GM19099 (cell line): ENCODE data around the gene MSI2.

ENCODE experiments used
- POLR2A ChIP-seq: IDR thresholded peaks from 3 replicates; pipeline ENCODE4 v1.6.1; 2011; ENCODE audit warnings: low read depth; ENCODE audit not compliant: insufficient read length; ENCODE audit errors: extremely low read depth

Gene MSI2

DNA sequence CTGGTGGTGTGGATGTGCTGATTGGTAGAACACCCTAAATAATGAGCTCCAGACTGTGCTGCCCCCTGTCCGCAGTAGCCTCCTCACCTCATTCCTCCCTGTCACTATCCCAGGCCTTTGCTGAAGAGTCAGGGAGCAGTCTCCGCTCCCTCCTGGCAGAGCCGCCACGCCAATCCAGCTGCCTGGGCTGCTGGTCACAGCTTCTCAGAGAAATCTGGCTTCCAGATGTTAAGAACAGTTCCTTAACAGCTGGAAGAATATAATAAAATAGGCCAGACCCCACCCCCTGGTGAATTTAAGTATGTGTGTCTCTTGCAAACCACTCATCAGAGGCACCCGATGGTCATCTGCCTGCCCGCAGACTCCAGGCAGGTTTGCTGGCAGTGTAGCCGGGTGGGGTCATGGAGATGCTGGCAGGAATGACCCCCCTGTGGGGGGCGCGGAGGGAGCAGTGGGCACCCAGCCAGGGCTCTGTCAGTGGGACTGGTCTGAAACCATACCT, 327.8 kb downstream of the MSI2 start:
- TF ChIP-seq POLR2A, result no peak

DNA sequence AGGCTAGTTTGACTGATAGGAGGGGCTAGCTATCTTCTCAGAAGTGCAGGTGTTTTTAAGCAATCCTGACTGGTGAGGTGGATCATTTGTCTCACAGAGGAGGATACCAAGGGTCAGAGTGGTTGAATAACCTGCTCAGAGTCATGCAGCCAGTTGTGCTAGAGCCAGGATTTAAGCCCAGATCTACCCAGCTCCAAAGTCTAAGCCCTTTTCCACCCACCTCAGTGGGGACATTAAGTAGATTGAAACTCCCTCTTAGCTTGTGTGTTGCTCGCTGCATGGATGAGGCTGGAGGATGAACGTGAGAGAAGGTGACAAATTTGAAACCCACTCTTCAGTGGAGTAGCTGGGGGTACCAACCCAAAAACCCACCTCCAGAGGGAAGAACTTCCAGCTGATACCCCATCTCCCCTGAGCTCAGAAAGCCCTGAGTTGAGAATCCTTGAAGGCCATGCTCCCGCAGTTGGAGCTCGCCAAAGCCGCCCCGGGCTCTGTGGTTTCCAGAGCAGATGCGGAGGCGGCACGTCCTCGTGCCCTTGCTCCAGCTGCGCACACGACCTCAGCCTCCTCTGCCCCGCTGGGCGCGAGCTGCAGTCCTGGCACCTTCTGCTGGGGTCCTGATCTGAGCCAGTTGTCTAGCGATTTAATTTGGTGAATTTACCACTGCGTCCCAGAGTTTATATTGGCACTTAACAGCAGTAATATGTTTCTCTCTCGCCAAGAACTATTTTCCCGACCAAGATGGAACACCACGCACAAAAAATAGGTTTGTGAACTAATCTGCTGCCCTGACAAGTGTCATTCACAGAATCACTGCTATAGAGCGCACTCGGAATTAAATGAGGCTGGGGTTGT, 329.2 kb downstream of the MSI2 start:
- TF ChIP-seq POLR2A, result no peak

GRCh38 chr17:57586196-57586740, 329.9 kb downstream of the MSI2 start:
- TF ChIP-seq POLR2A, result no peak

- no peak for TF ChIP-seq POLR2A
Measured at GRCh38 chr17:57586742-57587141, 330.4 kb downstream of the MSI2 start.

- no peak for TF ChIP-seq POLR2A
Measured at GRCh38 chr17:57587193-57587969, 331.1 kb downstream of the MSI2 start.

- TF ChIP-seq POLR2A, result no peak
Measured at GRCh38 chr17:57588086-57588485, 331.8 kb downstream of the MSI2 start.

- TF ChIP-seq POLR2A, result no peak
Measured at GRCh38 chr17:57589151-57590034, 333.1 kb downstream of the MSI2 start.

DNA sequence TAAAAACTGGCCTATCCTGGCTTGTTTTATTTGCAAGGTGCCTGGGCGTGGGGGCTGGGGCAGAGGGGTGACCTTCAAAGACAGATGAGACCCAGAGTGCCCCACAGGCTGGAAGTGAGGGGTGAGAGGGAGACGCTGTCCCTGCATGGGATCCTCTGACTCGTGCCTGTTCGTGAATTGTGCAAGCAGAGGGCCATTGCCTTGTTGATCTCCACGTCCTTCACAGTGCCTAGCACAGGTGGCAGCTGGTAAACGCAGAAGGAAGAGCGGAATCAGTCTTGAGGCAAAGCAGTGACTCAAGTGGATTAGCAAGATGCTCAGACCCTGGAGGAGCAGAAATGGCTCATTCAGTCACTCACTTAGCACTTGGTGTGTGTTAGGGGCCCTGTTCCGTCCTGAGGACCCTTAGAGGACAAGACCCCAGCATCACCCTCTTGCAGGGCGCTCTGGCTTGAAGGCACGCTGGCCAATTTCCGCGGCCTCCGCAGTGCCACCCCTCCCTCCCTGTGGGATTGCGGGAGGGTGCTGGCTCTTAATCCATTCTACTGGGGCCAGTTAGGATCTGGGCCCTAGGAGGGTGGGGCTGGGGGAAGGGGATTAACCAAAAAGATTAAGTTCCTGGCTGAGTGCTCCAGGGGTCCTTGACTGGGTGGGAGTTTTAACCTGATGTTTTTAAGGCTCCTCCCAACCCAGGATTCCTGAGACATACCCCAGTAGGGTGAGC, 337.6 kb downstream of the MSI2 start:
- no peak for TF ChIP-seq POLR2A

GRCh38 chr17:57594767-57595166, 338.4 kb downstream of the MSI2 start:
- no peak for TF ChIP-seq POLR2A

- no peak for TF ChIP-seq POLR2A
Measured at GRCh38 chr17:57595426-57595825, 339.1 kb downstream of the MSI2 start.

GRCh38 chr17:57595947-57596695, 339.8 kb downstream of the MSI2 start:
- TF ChIP-seq POLR2A, result no peak

GRCh38 chr17:57597101-57597500, 340.8 kb downstream of the MSI2 start:
- TF ChIP-seq POLR2A, result no peak
